HG02885 (cell line): ENCODE data around the gene ENTPD2.

Experiments
- ATAC-seq: cut with Tn5 transposase; IDR thresholded peaks from one replicate; pipeline ENCODE4 v1.9.1; 2021; ENCODE audit warnings: mild to moderate bottlenecking; ENCODE audit not compliant: unreplicated experiment, poor library complexity

The ENTPD2 gene

DNA sequence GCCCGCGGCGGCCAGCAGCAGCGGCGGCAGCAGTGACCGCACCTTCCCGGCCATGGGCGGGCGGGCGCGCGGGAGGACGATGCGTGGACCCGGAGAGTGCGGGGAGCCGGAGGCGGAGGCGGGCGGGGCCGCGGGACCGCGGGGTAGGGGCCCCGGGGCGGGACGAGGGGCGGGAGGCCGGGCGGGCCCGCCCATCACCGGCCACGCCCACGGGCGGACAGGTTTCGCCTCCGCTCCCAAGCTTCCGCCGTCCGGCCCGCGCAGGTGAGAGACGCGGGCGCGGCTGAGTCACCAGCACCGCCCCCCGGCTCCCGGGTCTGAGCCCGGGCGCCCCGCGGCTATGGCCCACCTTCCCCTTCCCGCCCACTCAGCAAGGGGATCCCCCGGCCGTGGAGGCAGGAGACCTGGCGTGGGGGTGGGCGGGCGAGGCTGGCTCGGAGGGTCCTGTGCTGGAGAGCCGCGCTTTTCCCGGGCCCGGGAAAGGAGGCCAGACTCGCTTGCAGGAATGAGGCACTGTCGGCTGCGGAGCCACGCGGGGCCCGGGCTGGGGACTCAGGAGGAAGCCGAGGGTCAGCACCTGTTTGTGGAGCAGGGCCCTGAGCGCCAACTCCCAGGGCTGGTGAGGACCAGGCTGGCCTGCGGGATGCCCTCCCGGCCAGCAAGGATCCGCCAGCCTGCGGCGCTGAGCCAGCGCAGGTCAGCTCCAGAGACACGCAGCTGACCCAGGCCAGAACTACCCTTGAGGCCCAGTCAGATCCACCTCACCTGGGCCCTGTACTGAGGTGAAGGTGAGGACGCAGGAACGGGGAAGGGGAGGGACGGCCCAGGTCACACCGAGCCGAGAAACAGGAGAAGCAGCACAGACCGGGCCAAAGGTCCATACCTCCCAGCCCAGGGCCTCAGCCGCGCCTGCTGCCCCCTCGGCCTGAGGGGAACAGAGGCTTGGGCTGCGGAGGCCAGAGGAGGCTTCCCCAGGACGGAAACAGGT, at the start of gene ENTPD2:
ENTPD2 (minus strand) TSS at position 118 of the 988 bp plus-strand sequence; CDS start at position 54, 64 bp downstream.
- ATAC-seq = no peak

DNA sequence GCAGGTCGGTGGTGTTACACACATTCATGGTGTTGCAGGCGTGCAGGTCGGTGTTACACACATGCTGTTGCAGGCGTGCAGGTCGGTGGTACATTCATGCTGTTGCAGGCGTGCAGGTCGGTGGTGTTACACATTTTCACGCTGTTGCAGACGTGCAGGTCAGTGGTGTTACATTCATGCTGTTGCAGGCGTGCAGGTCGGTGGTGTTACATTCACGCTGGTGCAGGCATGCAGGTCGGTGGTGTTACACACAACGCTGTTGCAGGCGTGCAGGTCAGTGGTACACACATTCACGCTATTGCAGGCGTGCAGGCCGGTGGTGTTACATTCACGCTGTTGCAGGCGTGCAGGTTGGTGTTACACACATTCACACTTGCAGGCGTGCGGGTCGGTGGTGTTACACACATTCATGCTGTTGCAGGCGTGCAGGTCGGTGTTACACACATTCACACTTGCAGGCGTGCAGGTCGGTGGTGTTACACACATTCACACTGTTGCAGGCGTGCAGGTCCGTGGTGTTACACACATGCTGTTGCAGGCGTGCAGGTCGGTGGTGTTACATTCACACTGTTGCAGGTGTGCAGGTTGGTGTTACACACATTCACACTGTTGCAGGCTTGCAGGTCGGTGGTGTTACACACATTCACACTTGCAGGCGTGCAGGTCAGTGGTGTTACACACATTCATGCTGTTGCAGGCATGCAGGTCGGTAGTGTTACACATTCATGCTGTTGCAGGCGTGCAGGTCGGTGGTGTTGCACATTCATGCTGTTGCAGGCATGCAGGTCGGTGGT, 49.5 kb upstream of the ENTPD2 start:
- no peak for ATAC-seq

DNA sequence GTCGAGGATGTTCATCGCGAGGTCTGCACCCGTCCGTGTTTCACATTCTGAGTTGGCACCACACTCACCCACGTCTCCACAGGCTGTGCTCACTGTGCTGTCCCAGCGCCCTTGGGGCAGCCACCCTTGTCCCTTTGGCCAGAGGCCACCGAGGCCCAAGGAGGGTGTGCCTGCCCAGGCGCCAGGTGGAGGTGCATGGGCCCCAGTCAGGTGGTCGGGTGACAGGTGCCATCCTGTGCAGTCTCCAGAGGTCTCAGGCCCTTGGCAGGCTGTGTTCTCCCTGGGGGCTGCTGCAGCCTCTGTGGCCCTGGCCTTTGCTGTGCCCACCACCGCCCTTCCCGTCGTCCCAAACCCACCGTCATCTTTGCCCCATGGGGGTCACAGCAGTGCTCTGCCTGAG, 45.4 kb upstream of the ENTPD2 start:
- ATAC-seq = no peak

DNA sequence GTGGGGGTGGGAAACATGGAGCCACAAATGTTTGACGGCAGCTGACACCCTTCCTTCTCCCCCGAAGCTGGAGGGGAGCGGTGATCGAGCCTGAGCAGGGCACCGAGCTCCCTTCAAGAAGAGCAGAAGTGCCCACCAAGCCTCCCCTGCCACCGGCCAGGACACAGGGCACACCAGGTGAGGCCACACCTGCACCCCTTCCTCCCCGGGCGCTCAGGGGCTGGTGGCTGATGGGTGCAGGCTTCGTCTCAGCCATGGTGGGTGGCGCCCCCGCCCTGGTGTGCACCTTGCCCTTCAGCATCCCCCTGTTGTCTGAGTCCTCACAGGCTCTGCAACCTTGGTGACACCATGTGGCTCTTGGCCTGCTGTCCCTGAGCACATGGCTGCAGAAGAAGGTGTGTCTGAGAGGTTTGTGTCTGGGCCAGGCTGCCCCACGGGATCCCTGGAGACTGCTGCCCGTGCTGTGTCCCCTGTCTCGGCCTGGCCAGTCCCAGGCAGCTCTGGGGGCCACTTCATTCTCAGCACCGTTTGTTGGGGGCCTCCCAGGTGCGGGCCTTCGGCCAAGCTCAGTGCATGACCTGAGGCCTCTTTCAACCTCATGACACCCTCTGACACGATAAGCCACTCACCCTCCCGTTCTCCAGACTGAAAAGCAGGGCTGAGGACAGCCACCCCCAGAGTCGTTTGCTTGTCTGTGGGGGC, 44.1 kb upstream of the ENTPD2 start:
- no peak for ATAC-seq

DNA sequence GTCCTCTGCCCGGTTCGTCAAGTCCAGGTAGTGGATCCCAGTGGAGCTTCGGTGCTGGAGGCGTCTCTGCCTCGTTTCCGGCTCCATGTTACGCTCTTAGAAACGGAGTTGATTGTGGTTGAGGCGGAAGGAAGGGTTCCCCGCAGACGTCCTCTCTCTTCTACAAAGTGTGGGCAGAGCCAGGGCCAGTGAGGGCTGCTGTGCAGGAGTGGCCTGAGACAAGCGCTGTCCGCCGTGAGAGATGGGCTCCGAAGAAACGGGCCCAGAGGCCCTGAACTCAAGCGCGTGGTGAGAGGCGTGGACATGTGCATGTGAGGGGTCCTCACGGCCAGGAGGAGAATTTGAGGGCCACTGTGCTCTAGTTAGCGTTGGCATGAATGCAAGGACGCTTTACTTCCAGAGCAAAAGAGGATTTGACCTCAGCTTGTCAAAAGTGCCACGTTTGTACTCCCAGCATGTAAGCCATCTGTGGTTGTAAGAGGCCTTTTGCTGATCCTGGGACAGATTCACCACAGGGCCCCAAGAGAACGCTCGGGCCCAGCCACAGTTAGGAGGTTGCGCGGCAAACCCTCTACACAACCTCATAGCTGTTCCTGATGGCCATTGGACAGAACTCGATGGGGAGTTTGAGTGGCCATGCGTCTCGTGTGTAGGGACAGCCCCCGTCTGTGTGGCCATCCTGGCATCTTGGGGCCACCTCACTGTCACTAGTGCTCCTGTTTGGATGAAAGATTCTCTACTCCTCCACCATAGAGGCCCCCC, 43.1 kb upstream of the ENTPD2 start:
- no peak for ATAC-seq

DNA sequence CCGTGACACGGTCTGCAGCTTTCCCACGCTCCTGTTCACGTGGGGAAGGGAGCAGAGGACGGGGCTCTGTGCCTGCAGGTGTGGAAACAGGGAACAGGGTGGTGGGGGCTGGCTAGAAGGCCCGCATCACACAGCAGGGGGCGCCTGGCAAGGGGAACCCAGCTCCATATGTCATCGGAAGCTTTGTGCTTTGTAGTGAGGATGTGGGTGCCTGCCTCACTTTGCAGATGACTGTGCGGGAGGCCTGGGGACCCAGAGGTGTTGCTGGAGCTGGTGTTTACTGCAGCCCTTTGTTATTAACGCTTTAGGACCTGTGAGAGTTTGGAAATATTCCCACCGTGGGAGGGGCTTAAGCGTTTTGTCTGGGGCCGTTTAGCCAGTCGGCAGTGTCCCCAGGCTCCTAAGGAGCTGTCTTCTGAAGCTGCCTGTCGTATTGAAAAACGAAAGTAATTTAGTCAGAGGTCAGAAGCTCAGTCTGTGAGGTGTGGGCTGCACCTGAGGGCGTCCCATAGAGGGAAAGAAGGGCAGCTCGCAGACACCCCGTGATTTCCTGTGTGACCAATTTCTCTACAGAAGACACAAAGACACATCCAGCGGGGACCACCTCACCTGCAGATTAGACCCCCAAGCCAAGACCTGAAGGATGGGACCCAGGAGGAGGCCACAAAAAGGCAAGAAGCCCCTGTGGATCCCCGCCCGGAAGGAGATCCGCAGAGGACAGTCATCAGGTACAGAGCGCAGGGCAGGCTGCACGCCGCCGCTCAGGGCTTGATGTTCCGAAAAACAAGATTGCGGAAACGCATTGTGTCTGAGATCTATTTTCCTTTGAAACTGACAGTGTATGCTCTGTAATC, 42.0 kb upstream of the ENTPD2 start:
- ATAC-seq = peak; percentile 84

DNA sequence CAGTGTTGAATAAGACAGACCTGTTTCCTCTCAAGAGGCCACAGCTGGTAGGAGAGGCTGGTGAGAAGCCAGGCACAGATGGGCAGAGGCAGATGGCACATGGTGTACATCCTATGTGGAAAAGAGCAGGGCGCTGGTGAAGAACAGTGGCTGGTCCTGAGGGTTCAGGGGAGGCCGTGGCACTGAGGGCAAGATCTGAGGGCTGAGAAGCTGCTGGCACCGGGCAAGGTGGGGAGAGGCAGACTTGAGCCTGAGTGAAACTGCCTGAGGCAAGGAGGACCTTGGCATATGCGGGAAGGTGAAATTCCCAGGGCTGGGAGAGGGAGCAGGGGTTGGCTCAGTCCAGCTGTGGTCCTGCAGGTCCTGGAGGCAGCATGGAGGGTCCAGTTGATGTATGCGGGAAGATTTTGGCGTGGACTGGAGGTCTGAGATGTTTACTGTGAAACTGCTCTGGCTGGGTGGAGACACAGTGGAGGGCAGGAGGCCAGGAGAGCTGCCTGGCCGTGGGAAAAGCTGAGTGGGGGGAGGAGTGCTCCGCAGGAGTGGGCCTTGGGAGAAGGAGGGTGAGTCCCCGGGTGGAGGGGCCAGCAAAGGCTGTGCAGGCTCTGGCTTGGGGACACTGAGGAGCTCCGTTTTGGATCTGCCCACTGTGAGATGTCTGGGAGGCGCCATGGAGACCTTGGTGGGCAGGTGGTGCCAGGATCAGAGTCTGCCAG, 35.5 kb upstream of the ENTPD2 start:
- no peak for ATAC-seq

DNA sequence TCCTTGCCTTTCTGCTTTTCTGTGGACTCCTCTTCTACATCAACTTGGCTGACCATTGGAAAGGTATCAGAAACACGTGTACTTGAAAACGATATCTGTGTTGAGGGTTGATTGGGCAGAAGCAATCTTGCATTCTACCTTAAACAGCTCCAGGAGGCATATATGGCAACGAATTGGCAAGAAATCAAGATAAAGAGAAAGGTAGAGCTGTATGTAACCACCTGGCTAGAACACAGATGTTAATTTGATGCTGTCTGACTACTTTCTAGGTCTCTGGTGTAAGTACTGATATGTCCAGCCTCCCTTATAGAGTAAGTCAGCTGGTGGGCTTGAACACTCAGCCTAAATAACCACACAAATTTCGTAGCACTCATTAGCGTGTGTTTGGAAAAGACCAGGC, 34.3 kb upstream of the ENTPD2 start:
- ATAC-seq = no peak

DNA sequence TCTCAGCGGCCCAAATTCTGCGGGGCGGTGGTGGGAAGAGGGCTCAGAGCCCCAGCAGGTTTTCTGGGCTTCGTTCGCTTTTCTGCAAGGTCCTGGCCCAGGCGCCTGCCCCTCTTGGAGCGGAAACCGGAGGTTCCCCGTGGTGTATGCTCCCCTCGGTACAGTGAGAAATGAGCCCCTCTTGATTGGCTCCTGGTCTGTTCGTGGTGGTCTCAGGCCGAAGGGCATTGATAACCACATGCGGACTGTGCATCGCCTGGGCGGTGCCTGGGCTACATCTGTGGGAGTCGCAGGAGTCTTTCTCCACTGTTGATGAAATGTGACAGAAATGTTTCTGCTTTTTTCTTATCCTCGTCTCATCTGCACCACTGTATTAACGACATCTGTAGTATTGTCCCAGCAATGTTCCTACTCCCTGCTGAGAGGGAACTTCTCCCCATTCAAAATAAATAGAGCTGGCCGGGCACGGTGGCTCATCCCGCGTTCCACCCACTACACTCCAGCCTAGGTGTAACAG, 33.6 kb upstream of the ENTPD2 start:
- ATAC-seq = no peak

DNA sequence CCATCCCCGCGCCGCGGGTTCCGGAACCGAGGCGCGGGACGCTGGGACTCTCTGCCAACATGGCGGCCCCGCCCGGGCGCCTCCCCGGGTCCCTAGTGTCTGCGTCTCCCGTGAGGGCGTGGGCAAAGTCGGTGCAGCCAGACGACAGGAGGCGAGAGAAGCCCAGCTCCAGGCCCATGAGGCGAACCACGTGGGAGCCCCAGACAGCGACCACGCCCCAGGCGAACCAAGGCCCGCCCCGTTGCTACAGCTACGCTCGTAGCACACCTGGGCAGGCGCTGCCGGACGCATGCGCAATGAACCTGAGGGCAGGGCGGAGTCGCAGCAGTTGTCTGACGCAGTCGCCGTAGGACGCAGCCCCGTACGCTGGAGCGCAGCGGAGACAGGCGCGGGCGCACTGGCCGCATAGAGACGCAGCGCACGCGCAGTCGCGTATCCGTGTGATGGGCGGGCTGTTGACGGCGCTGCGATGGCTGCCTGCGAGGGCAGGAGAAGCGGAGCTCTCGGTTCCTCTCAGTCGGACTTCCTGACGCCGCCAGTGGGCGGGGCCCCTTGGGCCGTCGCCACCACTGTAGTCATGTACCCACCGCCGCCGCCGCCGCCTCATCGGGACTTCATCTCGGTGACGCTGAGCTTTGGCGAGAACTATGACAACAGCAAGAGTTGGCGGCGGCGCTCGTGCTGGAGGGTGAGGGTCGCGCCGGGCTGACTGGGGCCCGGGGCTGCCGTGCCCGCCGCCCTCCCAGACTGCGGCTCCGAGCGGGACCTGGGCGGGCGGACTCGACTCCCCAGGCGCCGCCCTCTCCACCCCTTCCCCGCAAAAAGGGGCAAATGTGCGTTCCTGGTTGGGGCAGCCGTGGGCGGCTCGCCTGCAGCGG, 32.9 kb upstream of the ENTPD2 start, which contains the start of gene MAN1B1:
MAN1B1 (plus strand) TSS at position 455 of the 878 bp plus-strand sequence; CDS start at position 470, 15 bp downstream.
- peak; percentile 81 for ATAC-seq

DNA sequence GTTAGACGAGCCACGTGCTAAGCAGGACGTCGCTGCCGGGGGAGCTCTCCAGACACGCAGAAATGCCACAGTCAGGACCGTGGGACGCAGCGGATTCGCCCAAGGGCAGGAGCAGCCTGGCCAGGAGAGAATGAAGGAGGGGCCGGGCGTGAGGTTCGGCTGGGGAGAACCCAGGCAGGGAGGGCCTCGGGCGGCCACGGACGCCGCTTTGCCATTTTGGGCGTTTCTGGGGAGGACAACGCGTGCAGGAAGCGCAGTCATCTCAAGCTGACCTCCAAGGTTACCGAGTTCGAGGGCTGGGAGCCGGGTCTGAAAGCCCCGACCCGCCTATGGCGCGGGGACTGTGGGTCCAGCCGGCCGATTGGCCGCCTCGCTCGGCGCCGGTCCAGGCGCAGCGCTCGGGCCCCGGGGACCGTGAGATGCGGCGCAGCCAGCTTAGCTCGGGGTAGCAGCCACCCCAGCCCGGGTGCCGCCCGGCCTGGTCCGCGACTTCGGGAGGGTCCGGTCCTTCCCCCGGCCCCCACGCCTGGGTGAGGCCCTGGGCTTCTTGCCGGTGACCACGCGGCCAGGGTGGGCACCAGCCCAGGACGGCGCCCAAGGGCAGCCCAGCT, 32.2 kb upstream of the ENTPD2 start:
- ATAC-seq = peak; percentile 11

DNA sequence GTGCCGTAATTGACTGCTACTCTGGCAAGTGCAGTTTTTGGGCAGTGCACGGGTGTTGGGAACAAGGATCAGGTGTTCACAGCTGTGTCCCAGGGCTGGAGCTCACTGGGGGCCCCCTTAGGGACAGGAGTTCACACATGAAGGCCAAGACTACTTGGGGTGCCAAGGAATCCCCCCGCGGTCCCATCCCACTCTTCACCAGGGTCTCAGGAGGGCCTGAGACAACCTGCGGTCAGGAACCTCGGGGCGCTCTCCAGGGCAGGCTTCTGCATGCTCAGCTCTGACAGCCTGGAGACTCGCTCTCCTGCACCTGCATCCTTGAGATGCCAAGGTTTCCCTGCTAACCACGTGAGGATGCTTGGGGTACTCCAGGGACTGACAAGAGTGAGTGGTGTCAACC, 30.7 kb upstream of the ENTPD2 start:
- ATAC-seq = no peak

DNA sequence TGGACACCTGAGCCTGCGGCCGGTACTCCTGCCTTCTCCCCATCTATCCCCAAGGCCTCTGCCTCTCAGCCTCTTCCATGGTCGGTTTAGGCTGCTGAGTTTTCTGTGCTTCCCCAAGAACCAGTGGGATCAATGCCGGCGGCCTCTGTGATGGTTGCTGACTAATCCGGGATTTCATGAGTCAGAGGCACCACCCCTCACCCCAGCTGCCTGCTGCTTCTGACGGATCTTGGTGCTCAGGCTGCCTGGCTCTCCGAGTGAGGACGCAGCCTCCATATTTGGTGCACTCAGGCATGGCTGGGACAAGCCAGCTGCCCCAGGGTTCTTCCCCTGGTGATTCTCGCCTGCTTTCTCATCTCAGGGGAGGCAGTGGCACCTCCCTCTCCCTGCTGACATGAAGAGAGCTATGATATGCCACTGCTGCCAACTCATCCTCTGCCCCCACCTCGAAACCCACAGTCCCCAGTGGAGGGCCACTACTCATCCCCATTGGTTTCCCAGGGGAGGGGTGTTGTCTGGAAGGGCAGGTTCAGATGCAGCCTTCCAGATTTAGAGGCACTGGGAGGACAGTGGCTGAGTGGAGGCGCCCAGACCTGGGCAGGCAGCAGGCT, 29.6 kb upstream of the ENTPD2 start:
- ATAC-seq = no peak

DNA sequence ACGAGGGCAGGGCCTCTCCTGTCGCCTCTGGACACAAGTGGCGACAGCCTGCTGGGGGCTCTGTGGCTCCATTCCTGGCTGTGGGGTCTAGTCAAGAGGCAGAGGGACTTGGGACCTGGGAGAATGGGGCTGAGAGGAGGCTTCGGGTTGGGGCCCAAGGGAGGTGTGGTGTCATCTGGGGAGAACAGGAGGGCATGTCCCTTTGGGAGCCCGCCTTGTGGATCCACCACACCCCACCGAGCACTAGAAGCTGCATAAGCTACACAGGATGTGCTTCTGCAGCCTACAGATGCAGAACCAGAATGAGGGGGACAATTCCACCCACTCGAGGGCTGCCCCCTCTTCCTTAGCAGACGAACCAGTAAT, 29.0 kb upstream of the ENTPD2 start:
- ATAC-seq = no peak

DNA sequence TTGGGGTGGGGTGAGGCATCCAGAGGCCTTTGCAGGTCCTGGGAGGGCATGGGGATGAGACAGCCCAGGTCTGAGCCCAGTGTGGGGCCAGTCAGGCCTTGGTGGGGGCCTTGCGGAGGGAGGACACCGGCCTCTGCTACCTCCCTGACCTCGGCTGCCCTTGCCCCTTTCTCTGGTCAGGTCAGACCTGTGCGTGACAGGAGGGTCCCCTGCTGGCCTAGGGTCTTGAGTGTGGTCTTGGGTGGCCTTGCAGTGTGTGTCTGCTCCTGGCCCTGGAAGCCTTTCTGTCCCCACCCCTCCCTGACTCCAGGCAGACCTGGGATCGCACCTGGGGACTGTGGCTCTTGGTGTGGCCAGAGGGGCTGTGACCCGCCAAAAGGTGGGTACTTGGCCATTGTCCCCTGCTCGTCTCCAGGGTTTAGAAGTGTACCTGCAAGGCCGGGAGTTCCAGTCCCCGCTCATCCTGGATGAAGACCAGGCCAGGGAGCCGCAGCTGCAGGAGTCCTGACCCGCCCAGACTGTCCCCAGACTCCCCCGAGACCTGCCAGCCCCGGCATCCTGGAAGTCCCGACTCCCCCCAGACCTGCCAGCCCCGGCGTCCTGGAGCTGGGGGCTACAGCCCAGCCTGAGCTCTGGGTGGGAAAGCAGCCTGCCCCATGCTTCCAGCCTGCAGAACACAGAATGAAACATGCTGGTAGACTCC, 28.5 kb upstream of the ENTPD2 start:
- ATAC-seq = no peak
